ENCODE results near the gene C1orf35.

DNA sequence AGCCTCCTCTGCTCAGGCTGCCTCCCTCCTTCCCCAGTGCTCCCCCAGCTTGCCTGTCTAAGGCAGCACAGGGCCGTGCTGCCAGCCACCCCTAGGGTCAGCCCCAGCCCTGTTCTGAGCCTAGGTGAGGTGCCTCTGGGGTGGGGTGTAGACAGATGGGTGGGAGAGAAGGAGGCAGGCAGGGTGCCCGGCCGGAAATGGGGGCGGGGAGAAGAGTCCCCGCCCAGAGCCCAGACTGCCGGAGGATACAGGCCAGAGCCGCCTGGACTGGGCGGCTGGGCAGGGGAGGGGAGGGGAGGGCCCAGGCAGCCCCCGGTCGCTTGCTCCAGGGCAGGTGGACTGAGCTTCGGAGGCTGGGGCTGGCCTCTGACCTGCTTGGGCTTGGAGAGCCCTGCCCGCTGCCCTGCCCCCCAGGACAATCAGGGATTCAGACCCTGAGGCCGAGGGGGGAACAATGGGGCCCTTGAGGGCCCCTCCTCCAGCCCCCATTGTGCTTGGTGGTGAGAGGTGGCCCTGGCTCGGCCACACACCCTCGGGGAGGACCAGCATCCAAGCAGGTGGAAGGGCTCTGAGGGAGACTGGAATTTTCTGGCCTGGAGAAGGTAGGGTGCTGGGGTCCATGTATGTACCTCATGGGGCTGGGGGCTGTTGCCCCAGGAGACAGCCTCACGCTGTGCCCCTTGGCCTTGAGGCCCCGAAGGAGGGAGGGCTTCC lies 46.4 kb upstream of the C1orf35 start, which contains the start of gene GJC2:
- TF ChIP-seq, protein P1, sequence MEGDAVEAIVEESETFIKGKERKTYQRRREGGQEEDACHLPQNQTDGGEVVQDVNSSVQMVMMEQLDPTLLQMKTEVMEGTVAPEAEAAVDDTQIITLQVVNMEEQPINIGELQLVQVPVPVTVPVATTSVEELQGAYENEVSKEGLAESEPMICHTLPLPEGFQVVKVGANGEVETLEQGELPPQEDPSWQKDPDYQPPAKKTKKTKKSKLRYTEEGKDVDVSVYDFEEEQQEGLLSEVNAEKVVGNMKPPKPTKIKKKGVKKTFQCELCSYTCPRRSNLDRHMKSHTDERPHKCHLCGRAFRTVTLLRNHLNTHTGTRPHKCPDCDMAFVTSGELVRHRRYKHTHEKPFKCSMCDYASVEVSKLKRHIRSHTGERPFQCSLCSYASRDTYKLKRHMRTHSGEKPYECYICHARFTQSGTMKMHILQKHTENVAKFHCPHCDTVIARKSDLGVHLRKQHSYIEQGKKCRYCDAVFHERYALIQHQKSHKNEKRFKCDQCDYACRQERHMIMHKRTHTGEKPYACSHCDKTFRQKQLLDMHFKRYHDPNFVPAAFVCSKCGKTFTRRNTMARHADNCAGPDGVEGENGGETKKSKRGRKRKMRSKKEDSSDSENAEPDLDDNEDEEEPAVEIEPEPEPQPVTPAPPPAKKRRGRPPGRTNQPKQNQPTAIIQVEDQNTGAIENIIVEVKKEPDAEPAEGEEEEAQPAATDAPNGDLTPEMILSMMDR (IDR thresholded peaks at IDR 0.05) = no peak
- no peak for TF ChIP-seq POLR2A (IDR thresholded peaks at IDR 0.05)
- no peak for TF ChIP-seq POLR2AphosphoS5 (IDR thresholded peaks at IDR 0.05)
